GM19238 (cell line): ENCODE measurements around the gene IL12RB1.

ENCODE experiments used
- DNase-seq: peaks from one replicate; pipeline ENCODE4 v3.0.0; 2011; ENCODE audit warnings: low spot score; ENCODE audit not compliant: insufficient read length

The IL12RB1 gene

GRCh38 chr19:18086590-18087138 lies at the start of gene IL12RB1:
Gene IL12RB1, minus strand, starts transcription at chr19:18086934. Its CDS starts 111 bp downstream, at chr19:18086823.
- DNase-seq, result peak; percentile 62

GRCh38 chr19:18135712-18136584 lies 49.2 kb upstream of the IL12RB1 start:
- no peak for DNase-seq

GRCh38 chr19:18131841-18132596 lies 45.3 kb upstream of the IL12RB1 start:
- DNase-seq, result no peak

- DNase-seq, result no peak
These were observed 43.9 kb upstream of the IL12RB1 start for GRCh38 chr19:18130523-18131242.

- DNase-seq, result no peak
These were observed 42.1 kb upstream of the IL12RB1 start for GRCh38 chr19:18128805-18129204.

GRCh38 chr19:18128044-18128443 lies 41.3 kb upstream of the IL12RB1 start:
- DNase-seq, result no peak

- no peak for DNase-seq
These were observed 39.4 kb upstream of the IL12RB1 start for GRCh38 chr19:18126097-18126496.

- DNase-seq, result no peak
These were observed 37.1 kb upstream of the IL12RB1 start for GRCh38 chr19:18123819-18124218.

- DNase-seq, result no peak
These were observed 36.4 kb upstream of the IL12RB1 start for GRCh38 chr19:18122860-18123795.

GRCh38 chr19:18122424-18122823 lies 35.7 kb upstream of the IL12RB1 start:
- no peak for DNase-seq

GRCh38 chr19:18121166-18121565 lies 34.4 kb upstream of the IL12RB1 start:
- DNase-seq, result no peak

- no peak for DNase-seq
These were observed 33.4 kb upstream of the IL12RB1 start for GRCh38 chr19:18120127-18120526.

- DNase-seq, result no peak
These were observed 33.0 kb upstream of the IL12RB1 start for GRCh38 chr19:18119717-18120105.

GRCh38 chr19:18119013-18119716 lies 32.4 kb upstream of the IL12RB1 start:
- DNase-seq, result peak; percentile 58

GRCh38 chr19:18118420-18119012 lies 31.8 kb upstream of the IL12RB1 start:
- DNase-seq, result no peak

- peak; percentile 98 for DNase-seq
These were observed 31.1 kb upstream of the IL12RB1 start for GRCh38 chr19:18117692-18118378.

- no peak for DNase-seq
These were observed 30.6 kb upstream of the IL12RB1 start for GRCh38 chr19:18117364-18117691.

GRCh38 chr19:18114483-18114882 lies 27.7 kb upstream of the IL12RB1 start:
- no peak for DNase-seq

- no peak for DNase-seq
These were observed 27.1 kb upstream of the IL12RB1 start for GRCh38 chr19:18113827-18114226.
